Caki2 (cell line): ENCODE measurements around the gene RHAG. TPM values are rescaled to one million over a fixed set of nuclear protein-coding genes. Genes with fewer than 3 reads are reported as not detected.
"Not testable (repeated sequence)": the region's sequence is repeated elsewhere in the genome, so short reads cannot be mapped to it uniquely, and the experiment has no call there.

Experiments
- DNase-seq: peaks from one replicate; pipeline ENCODE4 v3.0.0-alpha.2; 2015; ENCODE audit warnings: low read depth
- in situ Hi-C: cut with HindIII; loops from 2 replicates; pipeline ENCODE4 v1.10.0; 2016; ENCODE audit warnings: low sequenced_read_pairs, low pct_unique_long_range_greater_than_20kb, mixed read lengths
- total RNA-seq: library from RNA; depleted of rRNA; stranded (reverse); fragments of >200 nt; shearing (Covaris generic); gene quantifications from 2 replicates; pipeline ENCODE4 v1.2.3, GENCODE V29; 2014; ENCODE audit warnings: low replicate concordance; rRNA removed

RHAG gene
- total RNA-seq, 1 experiment from 2014 or later = not detected

DNA sequence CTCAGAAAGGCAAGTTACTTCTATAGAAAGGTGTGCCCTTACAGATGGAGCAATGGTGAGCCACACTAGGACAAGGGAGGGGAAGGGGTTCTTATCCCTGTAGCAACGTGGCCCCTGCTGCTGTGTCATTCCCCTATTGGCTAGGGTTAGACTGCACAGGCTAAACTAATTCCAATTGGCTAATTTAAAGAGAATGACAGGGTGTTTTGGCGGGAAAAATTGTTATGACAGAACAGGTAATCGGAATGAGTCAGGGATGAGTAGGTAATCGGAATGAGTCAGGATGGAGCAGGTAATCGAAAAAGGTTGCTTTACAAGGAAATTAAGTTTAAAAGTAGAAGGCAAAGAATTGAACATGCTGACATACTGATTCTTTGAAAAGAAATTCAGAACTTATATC, 49.4 kb downstream of the RHAG start:
- in situ Hi-C loops, DNase-seq: not testable (repeated sequence)

DNA sequence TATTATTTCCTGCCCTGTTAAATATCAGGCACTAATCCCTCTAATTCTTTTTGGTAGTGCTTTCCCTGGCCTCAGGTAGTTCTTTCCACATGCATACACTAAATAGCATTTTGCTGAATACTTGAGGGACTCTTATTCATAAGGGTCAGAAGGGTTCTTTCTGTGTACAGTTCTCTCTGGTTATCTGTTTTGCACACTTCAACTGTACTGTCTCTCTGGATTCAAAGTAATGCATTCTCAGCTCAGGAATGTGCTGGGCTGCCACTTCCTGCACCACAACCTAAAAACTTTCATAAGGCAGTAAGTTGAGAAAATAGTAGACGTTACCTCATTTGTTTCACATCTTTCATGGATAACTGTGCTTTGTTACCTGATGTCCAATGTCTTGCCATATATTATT, 54.1 kb downstream of the RHAG start:
- in situ Hi-C loops = no loop called here
- no peak for DNase-seq

DNA sequence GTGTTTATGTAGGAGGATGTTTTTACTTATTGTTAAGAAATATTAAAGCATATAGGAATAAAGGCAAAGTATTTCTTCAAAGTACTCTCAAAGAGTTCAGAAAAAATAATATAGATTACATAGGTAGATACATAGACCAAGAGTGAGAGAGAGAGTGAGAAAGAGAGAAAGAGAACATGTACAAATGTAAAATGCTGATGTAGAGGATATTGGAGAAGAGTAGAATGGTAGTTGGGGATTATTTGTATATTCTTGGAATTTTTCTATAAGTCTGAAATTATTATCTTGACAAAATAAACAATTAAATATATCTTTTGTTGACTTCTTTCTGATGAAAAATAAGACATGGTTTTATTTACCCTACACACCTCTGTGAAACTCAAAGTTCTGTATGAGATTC, 57.0 kb downstream of the RHAG start:
- no peak for DNase-seq
- in situ Hi-C loops = no loop called here

DNA sequence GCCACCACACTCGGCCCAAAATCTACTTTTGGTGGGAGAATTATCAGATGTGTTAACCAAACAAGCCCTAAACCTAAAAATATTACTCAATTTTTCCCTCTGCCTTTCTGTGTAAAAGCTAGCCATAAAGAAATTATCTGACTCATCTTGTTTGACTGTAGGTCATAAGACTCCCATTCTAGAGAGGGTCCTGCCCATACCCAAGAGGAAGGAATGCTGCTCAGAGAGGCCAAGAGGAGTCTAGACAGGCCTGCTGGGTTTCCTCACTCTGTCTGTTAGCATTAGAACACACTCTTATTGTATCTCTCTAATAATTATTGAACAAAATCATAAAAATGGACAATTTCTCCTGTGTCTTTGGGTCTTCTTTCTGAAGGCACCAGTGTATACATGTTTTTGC, 60.0 kb downstream of the RHAG start:
- in situ Hi-C loops = no loop called here
- DNase-seq = no peak

DNA sequence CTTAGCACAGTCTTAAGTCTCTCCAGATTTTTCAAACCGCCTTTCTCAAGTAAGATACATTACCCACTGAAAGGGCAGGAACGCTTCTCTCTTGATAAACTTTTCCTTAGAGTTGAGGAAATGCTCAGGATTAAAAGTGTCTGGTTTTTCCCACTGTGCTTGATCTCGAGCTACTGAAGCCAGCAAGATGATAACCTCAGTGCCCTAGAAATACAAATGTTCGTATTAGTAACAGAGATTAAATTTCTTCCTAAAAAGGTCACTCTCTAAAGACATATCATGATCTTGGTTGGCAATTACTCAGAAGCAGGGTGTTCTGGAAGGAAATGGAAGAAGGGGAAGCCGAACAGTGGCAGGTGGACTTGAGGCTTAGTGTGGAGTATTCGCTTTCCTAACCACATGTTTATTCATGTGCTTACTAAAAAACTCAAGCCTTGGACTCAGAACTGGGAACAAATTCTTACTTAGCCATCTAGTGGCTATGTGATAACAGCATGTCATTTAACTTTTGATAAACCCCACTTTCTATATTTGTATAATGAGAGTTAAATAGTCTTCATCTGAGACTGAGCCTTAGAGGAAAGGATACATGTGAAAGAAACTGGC, 66.1 kb downstream of the RHAG start:
- DNase-seq = no peak

DNA sequence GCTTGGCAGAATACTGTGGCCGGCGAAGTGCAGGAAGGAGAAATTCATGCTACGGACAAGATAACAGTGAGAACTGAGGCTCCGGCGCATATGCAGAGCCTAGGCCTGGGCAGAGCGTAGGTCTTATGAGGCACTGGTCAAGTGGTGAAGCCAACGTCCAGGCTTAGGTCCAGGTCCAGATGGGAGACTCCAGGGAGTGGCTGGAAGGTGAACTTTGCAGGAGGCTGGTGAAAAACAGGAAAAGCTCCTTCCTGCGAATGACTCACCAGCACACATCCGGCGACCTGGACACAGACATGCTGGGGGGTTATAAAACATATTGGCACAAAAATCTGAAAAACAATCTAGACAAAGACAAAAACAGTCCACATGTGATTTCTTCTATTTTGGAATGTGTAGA, 70.8 kb downstream of the RHAG start:
- DNase-seq = no peak
- in situ Hi-C loops = no loop called here

More for the DNA sequence above, 66.1 kb downstream of the RHAG start:
- in situ Hi-C loops = no loop called here

DNA sequence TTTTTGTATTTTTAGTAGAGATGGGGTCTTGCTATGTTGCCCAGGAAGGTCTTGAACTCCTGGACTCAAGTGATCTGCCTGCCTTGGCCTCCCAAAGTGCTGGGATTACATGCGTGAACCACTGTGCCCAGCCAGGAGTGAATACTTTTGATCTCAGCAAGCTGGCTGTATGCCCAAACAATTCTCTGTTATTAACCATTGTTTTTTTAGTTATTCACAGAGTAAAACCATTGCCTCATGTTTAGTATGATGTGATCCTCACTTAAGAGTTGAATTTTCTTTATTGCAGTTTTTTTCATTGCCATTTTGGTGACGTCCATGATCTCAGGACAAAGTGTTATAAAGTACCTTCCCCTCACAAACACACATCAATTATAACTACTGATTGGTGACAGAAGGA, 71.4 kb downstream of the RHAG start:
- in situ Hi-C loops = no loop called here
- DNase-seq = no peak

DNA sequence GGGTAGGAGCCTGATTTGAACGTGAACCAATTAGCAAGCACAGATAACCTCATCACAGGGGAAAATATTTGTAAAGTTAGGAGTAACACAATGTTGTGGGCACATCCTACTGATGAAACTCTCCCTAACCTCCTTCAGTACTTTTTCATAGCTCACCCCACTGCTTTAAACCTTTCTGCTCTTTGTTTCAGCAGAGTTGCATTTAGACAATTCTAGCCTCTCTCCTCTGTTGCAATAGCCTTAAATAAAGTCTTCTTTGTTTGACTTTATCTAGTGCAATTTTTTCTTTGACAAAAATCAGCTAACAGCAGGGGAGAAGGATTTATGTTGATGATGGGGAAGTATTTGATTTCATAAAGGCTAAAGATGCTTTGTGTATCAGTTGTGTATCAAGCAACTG, 72.1 kb downstream of the RHAG start:
- no peak for DNase-seq
- in situ Hi-C loops = no loop called here

DNA sequence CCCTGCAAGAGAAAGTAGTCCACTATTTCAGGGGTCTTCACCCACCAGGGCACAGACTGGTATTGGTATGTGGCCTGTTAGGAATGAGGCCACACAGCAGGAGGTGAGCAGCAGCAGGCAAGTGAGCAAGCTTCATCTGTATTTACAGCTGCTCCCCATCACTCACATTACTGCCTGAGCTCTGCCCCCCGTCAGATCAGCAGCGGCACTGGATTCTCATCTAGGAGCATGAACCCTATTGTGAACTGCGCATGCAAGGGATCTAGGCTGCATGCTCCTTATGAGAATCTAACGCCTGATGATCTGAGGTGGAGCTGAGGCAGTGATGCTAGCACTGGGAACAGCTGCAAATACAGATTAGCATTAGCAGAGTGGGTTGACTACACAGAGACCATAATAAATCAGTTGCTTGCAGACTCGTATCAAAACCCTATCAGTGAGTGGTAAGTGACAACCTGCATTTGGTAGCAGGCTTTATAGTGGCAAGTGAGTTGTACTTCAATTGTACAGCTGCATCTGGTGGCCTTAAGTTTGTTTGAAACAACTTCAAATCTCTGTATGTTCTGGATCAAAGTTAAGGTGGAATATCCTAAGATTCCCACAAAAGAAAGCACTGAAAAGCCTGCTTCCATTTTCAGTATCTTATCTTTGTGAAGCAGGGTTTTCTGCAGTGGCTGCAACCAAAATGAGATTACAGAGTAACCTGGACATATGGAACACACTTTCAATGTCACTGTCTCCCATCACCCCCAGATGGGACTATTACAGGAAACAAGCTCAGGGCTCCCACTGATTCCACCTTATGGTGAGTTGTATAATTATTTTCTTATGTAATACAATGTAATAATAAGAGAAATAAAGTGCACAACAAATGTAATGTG, 73.4 kb downstream of the RHAG start:
- no peak for DNase-seq
- in situ Hi-C loops = no loop called here

DNA sequence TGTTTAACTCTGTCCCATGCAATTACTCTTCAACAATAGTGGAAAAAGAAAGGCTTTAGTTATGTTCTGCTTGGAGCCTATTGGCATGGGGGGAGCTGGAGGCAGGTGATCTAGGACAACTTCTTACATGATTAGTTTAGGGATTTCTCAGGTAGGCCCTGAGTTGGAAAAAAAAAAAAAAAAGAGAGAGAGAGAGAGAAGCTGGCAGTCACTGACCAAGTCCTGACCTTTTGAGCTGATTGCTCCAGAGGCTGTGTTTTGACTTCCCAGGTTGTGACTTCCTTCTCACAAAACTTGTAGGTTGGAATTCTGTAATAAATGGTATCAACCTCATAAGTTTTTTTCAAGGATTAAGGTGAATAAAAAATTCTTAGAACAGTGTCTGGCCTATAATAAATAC, 78.4 kb downstream of the RHAG start:
- DNase-seq = no peak
- in situ Hi-C loops = no loop called here

DNA sequence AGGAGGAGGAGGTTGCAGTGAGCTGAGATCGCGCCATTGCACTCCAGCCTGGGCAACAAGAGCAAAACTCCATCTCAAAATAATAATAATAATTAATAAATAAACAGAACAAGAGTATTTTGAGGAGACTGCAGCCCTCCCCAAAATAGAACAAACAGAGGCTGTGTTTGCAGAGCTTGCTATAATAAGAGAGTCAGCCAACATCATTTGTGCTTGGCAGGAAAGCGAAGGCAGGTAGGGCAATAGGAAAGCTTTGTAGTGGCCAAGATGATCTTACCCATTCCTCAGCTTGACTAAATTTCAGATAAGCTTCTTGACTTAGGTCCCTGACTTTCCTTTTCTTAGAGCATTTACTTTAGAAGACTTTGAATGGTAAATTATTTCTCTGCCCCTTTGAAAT, 79.5 kb downstream of the RHAG start:
- in situ Hi-C loops = no loop called here
- DNase-seq = no peak

DNA sequence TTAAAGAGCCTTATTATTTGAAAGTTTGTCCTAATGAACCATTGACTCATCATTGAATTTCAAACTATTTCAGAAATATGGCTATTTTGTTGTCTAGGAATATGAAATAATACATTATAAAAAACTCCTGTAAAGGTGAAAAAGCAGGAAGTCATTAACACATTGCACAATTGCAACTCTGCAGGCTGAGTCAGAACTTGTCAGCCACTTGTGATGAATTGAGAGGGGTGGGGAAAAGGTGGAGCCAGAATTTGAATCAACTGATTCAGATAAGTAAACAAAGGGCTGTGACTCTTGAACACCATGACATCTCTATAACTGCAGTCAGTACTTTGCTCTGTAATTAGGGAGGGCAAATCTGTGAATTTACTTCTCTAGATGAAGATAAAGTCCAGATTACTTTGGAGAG, 80.2 kb downstream of the RHAG start:
- in situ Hi-C loops = no loop called here

DNA sequence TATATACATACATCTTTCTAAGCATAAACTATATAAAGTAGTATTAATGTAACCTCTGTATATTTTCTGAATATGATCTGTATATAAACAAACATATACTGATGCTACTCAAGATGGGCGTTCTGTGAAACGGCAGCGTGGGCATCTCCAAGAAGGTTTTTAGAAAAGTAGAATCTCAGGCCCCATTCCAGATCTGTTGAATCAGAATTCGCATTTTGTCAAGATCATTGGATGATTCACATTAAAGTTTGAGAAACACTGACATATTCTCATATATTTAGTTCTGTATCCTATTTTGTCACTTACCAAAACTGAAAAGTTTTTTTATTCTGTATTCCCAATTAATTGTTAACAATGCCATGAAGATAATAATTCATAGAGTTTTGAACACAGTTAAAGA, 80.7 kb downstream of the RHAG start:
- no peak for DNase-seq
- in situ Hi-C loops = no loop called here

More for the DNA sequence above, 80.2 kb downstream of the RHAG start:
- DNase-seq = peak; percentile 86

Other genes starting within 250 kb of the RHAG start
- 10.4 and 18.8 TPM in 2 replicates for gene MMUT, start 173.6 kb downstream of the RHAG start, total RNA-seq
- 9.8 and 14.4 TPM in 2 replicates for gene CENPQ, start 173.5 kb downstream of the RHAG start, total RNA-seq
- gene GLYATL3, start 136.9 kb downstream of the RHAG start, total RNA-seq = not detected in 2 replicates
- not detected in 2 replicates for gene C6orf141, start 86.2 kb downstream of the RHAG start, total RNA-seq
- not detected in 2 replicates for gene CRISP2, start 76.7 kb upstream of the RHAG start, total RNA-seq
- not detected in 2 replicates for gene CRISP3, start 107.5 kb upstream of the RHAG start, total RNA-seq
- not detected in 2 replicates for gene PGK2, start 150.4 kb upstream of the RHAG start, total RNA-seq
- not detected in 2 replicates for gene CRISP1, start 229.7 kb upstream of the RHAG start, total RNA-seq